Gastroesophageal sphincter (tissue), 4 donors: ENCODE results near the gene PSME3. TPM values are rescaled to one million over a fixed set of nuclear protein-coding genes. Genes with fewer than 3 reads are reported as not detected.

Experiments
- ATAC-seq: fragments of 150-250 bp; one replicate; pipeline ENCODE4 v1.9.1; 2016; ENCODE audit warnings: mild to moderate bottlenecking, moderate library complexity
- H3K27ac ChIP-seq, 4 donors: fragments of 200-600 bp; sonication (generic) in 3 of 4; 1 replicate in 3 of 4; 2 replicates in 1 of 4; pipeline ENCODE4 v1.5.1; 2016 to 2019
- H3K27me3 ChIP-seq: fragments of 200-600 bp; sonication (generic); one replicate; pipeline ENCODE4 v1.5.1; 2019
- H3K36me3 ChIP-seq, 2 donors: fragments of 200-600 bp; sonication (generic); one replicate each; pipeline ENCODE4 v1.5.1; 2019; ENCODE audit warnings: control low read depth in 1 of 2
- H3K4me1 ChIP-seq, 3 donors: fragments of 200-600 bp; sonication (generic); 1 replicate in 2 of 3; 2 replicates in 1 of 3; pipeline ENCODE4 v1.5.1; 2016 to 2019; ENCODE audit warnings: control low read depth in 2 of 3
- H3K4me3 ChIP-seq, 2 donors: fragments of 200-600 bp; sonication (generic); one replicate each; pipeline ENCODE4 v1.5.1; 2019; ENCODE audit warnings: mild to moderate bottlenecking in 1 of 2, moderate library complexity in 1 of 2
- H3K9me3 ChIP-seq, 3 donors: fragments of 200-600 bp; sonication (generic); one replicate each; pipeline ENCODE4 v1.5.1; 2017 to 2019; ENCODE audit warnings: control low read depth in 2 of 3
- EP300 ChIP-seq: sonication (generic); formaldehyde crosslinking; IDR thresholded peaks from one replicate; pipeline ENCODE4 v1.6.1; 2017; ENCODE audit warnings: antibody characterized with exemption, mild to moderate bottlenecking
- POLR2A ChIP-seq, 2 donors: fragments of 450-650 bp; IDR thresholded peaks; one replicate each; pipeline ENCODE4 v1.6.1; 2017; ENCODE audit warnings: antibody characterized with exemption in 2 of 2, mild to moderate bottlenecking in 2 of 2, moderate library complexity in 1 of 2
- POLR2AphosphoS5 ChIP-seq: sonication (generic); formaldehyde crosslinking; IDR thresholded peaks from one replicate; pipeline ENCODE4 v1.6.1; 2017; ENCODE audit warnings: antibody characterized with exemption
- WGBS, 2 donors: methylation state at CpG; one replicate each; pipeline ENCODE4 v1.1.5; 2018; ENCODE audit warnings: low coverage in 1 of 2; 5-methylcytosine and 5-hydroxymethylcytosine counted together
- total RNA-seq, 4 donors: library from RNA; depleted of rRNA; stranded (reverse); fragments of >200 nt; gene quantifications; one replicate each; pipeline ENCODE4 v1.1.0, GENCODE V29; 2016
- TF ChIP-seq, protein P1 (sequence below), 4 experiments: fragments of 200-600 bp in 2 of 4; fragments of 450-650 bp in 2 of 4; sonication (generic) in 1 of 4; IDR thresholded peaks; one replicate each; pipeline ENCODE4 v1.5.1; 2017 to 2019; ENCODE audit warnings: antibody characterized with exemption in 4 of 4, mild to moderate bottlenecking in 2 of 4, moderate library complexity in 2 of 4

PSME3 gene
- total RNA-seq, 4 donors from 2014 or later, result 60.7 to 109 (median 82.0) TPM

DNA sequence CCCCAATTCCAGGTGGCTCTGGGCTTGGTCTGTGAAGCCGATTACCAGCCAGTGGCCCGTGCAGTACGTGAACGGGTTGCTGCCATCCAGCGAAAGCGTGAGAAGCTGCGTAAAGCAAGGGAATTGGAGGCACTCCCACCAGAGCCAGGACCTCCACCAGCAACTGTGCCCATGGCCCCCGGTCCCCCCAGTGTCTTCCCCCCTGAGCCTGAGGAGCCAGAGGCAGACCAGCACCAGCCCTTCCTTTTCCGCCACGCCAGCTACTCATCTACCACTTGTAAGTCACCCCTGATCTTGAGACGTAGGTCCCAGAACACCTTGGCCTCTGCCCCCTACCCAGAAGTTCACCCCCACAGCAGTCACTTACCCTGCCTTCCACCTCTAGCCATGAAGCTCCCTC, 45.9 kb upstream of the PSME3 start:
- Histone ChIP-seq H3K9me3 (no peaks in the 10 kb centered on the region), H3K36me3 (no peaks in the 10 kb centered on the region), H3K4me1 (peaks cover 0 to 32% (median 2%) of the 10 kb centered on the region in 3 donors), H3K4me3 (no peak overlapping the region), H3K27me3 (peaks cover 37% of the 10 kb centered on the region), H3K27ac (no peak overlapping the region)
- no peak for TF ChIP-seq EP300
- TF ChIP-seq POLR2AphosphoS5, result no peak
- no peak for TF ChIP-seq POLR2A (IDR thresholded peaks at IDR 0.05)
- TF ChIP-seq, protein P1, sequence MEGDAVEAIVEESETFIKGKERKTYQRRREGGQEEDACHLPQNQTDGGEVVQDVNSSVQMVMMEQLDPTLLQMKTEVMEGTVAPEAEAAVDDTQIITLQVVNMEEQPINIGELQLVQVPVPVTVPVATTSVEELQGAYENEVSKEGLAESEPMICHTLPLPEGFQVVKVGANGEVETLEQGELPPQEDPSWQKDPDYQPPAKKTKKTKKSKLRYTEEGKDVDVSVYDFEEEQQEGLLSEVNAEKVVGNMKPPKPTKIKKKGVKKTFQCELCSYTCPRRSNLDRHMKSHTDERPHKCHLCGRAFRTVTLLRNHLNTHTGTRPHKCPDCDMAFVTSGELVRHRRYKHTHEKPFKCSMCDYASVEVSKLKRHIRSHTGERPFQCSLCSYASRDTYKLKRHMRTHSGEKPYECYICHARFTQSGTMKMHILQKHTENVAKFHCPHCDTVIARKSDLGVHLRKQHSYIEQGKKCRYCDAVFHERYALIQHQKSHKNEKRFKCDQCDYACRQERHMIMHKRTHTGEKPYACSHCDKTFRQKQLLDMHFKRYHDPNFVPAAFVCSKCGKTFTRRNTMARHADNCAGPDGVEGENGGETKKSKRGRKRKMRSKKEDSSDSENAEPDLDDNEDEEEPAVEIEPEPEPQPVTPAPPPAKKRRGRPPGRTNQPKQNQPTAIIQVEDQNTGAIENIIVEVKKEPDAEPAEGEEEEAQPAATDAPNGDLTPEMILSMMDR (IDR thresholded peaks at IDR 0.05), result no peak
- ATAC-seq, result no peak
- 78 to 95% methylated on average over 2 to 4 of the region's 11 CpGs for WGBS, 2 donors

DNA sequence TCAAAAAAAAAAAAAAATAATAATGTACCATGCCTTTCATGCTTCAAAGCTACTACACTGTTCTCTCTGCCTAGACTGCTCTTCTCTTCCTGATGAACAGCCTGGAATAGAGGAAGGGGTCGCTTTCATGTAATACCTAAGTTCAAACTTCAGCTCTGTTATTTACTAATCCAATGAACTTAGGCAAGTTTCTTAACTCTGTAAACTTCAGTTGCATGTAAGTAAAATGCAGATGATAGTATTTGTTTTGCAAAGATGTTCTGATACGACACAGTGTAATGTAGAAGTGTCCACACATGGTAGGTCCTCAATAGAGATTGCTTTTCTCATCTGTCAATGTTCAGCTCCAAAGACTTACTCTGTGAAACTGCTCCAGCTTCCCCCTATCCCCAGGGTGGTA, 41.2 kb upstream of the PSME3 start:
- Histone ChIP-seq H3K36me3 (peaks cover 0 to 26% of the 10 kb centered on the region in 2 donors), H3K27me3 (no peaks in the 10 kb centered on the region), H3K4me3 (no peak overlapping the region), H3K27ac (no peak overlapping the region), H3K9me3 (no peaks in the 10 kb centered on the region), H3K4me1 (peaks cover 0 to 9% (median 0%) of the 10 kb centered on the region in 3 donors)
- WGBS, 2 donors, result 62 to 74% methylated on average over 2 of the region's 2 CpGs
- no peak for ATAC-seq
- TF ChIP-seq, protein P1 (IDR thresholded peaks at IDR 0.05), result no peak
- TF ChIP-seq EP300, result no peak
- no peak for TF ChIP-seq POLR2A (IDR thresholded peaks at IDR 0.05)

DNA sequence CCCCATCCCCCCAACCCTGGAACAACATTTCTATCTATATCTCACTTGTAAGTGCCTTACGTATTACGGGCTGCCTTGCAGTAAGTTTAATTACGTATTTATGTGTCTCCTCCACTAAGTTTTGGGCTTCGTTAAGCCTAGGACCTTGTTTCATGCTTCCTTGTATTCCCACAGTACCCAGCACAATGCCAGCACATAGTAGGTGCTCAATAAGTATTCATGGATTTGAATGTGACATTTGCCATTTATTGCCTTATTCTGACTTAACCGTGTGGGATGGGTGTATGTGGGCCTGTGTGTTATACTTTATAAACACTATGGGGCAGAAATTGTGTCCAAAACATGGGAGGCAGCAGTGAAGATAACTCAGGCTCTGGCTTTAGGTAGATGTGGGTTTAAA, 40.7 kb upstream of the PSME3 start:
- Histone ChIP-seq H3K27me3 (no peaks in the 10 kb centered on the region), H3K9me3 (no peaks in the 10 kb centered on the region), H3K27ac (no peak overlapping the region), H3K4me3 (no peak overlapping the region), H3K36me3 (peaks cover 0 to 30% of the 10 kb centered on the region in 2 donors), H3K4me1 (peaks cover 2 to 15% (median 3%) of the 10 kb centered on the region in 3 donors)
- ATAC-seq, result no peak
- WGBS, 2 donors, result 63 to 64% methylated on average over 5 of the region's 5 CpGs
- TF ChIP-seq POLR2A (IDR thresholded peaks at IDR 0.05), result no peak
- TF ChIP-seq EP300, result no peak
- TF ChIP-seq POLR2AphosphoS5, result no peak
- TF ChIP-seq, protein P1 (IDR thresholded peaks at IDR 0.05), result no peak

DNA sequence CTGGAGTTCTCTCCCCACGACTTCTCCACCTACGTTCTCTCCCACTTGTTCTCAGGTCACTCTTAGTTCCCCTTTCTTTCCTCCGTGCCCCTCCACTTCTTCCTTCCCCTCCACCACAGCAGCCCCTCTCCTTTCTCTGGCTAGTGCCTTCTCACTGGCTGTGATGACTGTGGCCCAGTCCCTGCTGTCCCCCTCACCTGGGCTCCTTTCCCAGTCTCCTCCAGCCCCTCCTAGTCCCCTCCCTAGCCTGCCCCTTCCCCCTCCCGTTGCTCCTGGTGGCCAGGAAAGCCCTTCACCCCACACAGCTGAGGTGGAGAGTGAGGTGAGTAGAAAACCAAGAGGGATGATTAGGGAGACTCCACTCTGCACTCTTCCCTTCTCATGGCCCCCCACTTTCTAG, 38.1 kb upstream of the PSME3 start:
- ATAC-seq, result no peak
- H3K27ac ChIP-seq, result no peak overlapping the region
- 25 to 61% methylated on average over 1 to 4 of the region's 4 CpGs for WGBS, 2 donors

DNA sequence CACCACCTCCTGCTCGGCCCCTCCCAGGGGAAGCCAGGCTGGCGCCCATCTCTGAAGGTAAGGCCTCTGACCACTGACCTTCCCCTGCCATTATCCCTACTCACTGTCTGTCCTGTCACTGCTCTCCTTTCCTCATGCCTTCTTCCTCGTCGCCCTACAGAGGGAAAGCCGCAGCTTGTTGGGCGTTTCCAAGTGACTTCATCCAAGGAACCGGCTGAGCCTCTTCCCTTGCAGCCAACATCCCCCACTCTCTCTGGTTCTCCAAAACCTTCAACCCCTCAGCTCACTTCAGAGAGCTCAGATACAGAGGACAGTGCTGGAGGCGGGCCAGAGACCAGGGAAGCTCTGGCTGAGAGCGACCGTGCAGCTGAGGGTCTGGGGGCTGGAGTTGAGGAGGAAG, 37.7 kb upstream of the PSME3 start:
- no peak for TF ChIP-seq POLR2A (IDR thresholded peaks at IDR 0.05)
- no peak for TF ChIP-seq EP300
- TF ChIP-seq, protein P1 (IDR thresholded peaks at IDR 0.05), result no peak
- TF ChIP-seq POLR2AphosphoS5, result no peak
- no peak overlapping the region for H3K4me3 ChIP-seq
- H3K36me3 ChIP-seq, result peaks cover 0 to 30% of the 10 kb centered on the region in 2 donors
- H3K27me3 ChIP-seq, result no peaks in the 10 kb centered on the region
- H3K27ac ChIP-seq, result no peak overlapping the region
- no peak for ATAC-seq
- H3K9me3 ChIP-seq, result no peaks in the 10 kb centered on the region
- peaks cover 5 to 29% (median 11%) of the 10 kb centered on the region in 3 donors for H3K4me1 ChIP-seq
- WGBS, 2 donors, result 67 to 91% methylated on average over 3 to 4 of the region's 10 CpGs

More for the DNA sequence above, 38.1 kb upstream of the PSME3 start:
- Histone ChIP-seq H3K9me3 (no peaks in the 10 kb centered on the region), H3K4me1 (peaks cover 5 to 29% (median 11%) of the 10 kb centered on the region in 3 donors), H3K4me3 (no peak overlapping the region), H3K36me3 (peaks cover 0 to 30% of the 10 kb centered on the region in 2 donors), H3K27me3 (no peaks in the 10 kb centered on the region)
- TF ChIP-seq, protein P1 (IDR thresholded peaks at IDR 0.05), result no peak
- TF ChIP-seq EP300, result no peak
- TF ChIP-seq POLR2AphosphoS5, result no peak
- no peak for TF ChIP-seq POLR2A (IDR thresholded peaks at IDR 0.05)
